H1 (cell line): Measurements from ENCODE around the gene AGBL1. TPM values are rescaled to one million over a fixed set of nuclear protein-coding genes. Genes with fewer than 3 reads are reported as not detected.

Experiments
- CEBPB ChIP-seq: IDR thresholded peaks from 2 replicates; pipeline ENCODE4 v1.6.1; 2012; ENCODE audit warnings: low read depth, low read length
- EZH2 ChIP-seq: fragments of 200-600 bp; sonication (generic); IDR thresholded peaks from 2 replicates; pipeline ENCODE4 v1.7.1; 2012; ENCODE audit warnings: low read depth, mild to moderate bottlenecking, moderate library complexity, low read length, inconsistent platforms; ENCODE audit not compliant: severe bottlenecking
- polyA plus RNA-seq, 7 experiments: library from polyadenylated mRNA; depleted of rRNA in 3 of 7; stranded (reverse) in 5 of 7; unstranded in 2 of 7; fragments of >200 nt in 5 of 7; fragments of 200-250 nt in 2 of 7; gene quantifications; 1 replicate in 5 of 7; 2 replicates in 1 of 7; 4 replicates in 1 of 7; pipeline versions ENCODE4 v1.2.1 to v1.2.3, GENCODE V29; 2011 to 2013; ENCODE audit warnings: missing spikeins in 2 of 7, mixed read lengths in 2 of 7
- total RNA-seq: library from RNA; stranded (reverse); fragmentation: NEBNext Ultra II Directional; extraction: Animal tissue kit (Norgen Biotek cat#: 25700); gene quantifications from 2 replicates; pipeline ENCODE4 v1.2.1, GENCODE V29; 2021
- TF ChIP-seq, protein P1 (sequence below): IDR thresholded peaks from 2 replicates; pipeline ENCODE4 v1.6.1; 2012; ENCODE audit warnings: low read length, inconsistent platforms

AGBL1 gene
- total and polyA plus RNA-seq, 2 of the 8 experiments (the other 6 are each of a cell fraction or from before 2014, with no cell fraction given) = not detected

GRCh38 chr15:86489981-86490380 is 410.3 kb downstream of the AGBL1 start (continued):
- TF ChIP-seq, protein P1, sequence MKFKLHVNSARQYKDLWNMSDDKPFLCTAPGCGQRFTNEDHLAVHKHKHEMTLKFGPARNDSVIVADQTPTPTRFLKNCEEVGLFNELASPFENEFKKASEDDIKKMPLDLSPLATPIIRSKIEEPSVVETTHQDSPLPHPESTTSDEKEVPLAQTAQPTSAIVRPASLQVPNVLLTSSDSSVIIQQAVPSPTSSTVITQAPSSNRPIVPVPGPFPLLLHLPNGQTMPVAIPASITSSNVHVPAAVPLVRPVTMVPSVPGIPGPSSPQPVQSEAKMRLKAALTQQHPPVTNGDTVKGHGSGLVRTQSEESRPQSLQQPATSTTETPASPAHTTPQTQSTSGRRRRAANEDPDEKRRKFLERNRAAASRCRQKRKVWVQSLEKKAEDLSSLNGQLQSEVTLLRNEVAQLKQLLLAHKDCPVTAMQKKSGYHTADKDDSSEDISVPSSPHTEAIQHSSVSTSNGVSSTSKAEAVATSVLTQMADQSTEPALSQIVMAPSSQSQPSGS = no peak
- TF ChIP-seq EZH2 (no peak), CEBPB (no peak)
